B cell (primary cell): Measurements from ENCODE around the gene HARS2.

Experiments used
- EZH2 ChIP-seq: IDR thresholded peaks from 2 replicates; pipeline ENCODE4 v1.6.1; 2012; ENCODE audit warnings: borderline replicate concordance, low read depth, mild to moderate bottlenecking, moderate library complexity, low read length; ENCODE audit not compliant: insufficient read depth, poor library complexity, severe bottlenecking
- TF ChIP-seq, protein P1 (sequence below): fragments of 200-600 bp; IDR thresholded peaks from one replicate; pipeline ENCODE4 v1.8.0; 2022; ENCODE audit warnings: antibody characterized with exemption, mild to moderate bottlenecking

DNA sequence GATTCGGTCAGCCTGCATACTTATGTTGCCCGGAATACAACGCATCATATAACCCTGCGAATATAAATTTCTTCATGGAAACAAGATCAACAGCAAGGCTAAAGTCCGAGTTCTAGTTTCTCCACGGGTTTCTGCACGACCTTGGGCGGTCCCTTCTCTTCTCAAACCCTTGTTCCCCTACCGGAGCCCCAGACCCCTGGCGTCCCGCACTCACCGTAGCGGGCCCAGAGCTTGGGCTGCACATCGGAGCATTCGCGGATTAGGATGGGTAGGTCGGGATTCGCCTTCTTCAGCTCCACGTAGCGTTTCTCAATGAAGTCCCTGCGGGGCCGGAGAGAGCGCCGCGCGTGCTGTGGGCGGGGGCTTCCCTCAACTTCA lies 44.2 kb upstream of the HARS2 start:
- TF ChIP-seq, protein P1, sequence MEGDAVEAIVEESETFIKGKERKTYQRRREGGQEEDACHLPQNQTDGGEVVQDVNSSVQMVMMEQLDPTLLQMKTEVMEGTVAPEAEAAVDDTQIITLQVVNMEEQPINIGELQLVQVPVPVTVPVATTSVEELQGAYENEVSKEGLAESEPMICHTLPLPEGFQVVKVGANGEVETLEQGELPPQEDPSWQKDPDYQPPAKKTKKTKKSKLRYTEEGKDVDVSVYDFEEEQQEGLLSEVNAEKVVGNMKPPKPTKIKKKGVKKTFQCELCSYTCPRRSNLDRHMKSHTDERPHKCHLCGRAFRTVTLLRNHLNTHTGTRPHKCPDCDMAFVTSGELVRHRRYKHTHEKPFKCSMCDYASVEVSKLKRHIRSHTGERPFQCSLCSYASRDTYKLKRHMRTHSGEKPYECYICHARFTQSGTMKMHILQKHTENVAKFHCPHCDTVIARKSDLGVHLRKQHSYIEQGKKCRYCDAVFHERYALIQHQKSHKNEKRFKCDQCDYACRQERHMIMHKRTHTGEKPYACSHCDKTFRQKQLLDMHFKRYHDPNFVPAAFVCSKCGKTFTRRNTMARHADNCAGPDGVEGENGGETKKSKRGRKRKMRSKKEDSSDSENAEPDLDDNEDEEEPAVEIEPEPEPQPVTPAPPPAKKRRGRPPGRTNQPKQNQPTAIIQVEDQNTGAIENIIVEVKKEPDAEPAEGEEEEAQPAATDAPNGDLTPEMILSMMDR: no peak
- TF ChIP-seq EZH2: no peak
